ENCODE data around the gene CHAF1B. TPM values are rescaled to one million over a fixed set of nuclear protein-coding genes. Genes with fewer than 3 reads are reported as not detected.

CHAF1B gene
- total and polyA plus RNA-seq, 9 of the 15 experiments (the other 6 are each of a cell fraction or from before 2014, with no cell fraction given) = 7.5 to 36.8 (median 21.0) TPM

GRCh38 chr21:36450511-36450910 is 65.3 kb downstream of the CHAF1B start:
- in situ Hi-C loops (cut with MboI) (no loop called here), intact Hi-C loops (cut with micrococcal nuclease) (no loop called here)
- DNase-seq (ENCODE audit: extremely low read depth in 1 of 4, low spot score in 3 of 4) (no peak), ATAC-seq (0 out of 3 replicates have a peak, but pooled peaks have one; percentile 31), FAIRE-seq (peak; percentile 40)
- Histone ChIP-seq H3K9me3 (replicated peaks; ENCODE audit: control insufficient read depth, insufficient read depth, low read depth, low read length) (no peaks in the 10 kb centered on the region), H3K4me1 (replicated peaks in 1 of 2; ENCODE audit: control insufficient read depth in 2 of 2, insufficient read depth in 2 of 2, low read length in 2 of 2) (no peaks in the 10 kb centered on the region), H3K4me3 (no peak overlapping the region), H3K79me2 (ENCODE audit: control insufficient read depth, insufficient read depth, low read length) (no peaks in the 10 kb centered on the region), H4K20me1 (replicated peaks; ENCODE audit: control insufficient read depth, insufficient read depth, low read length) (0 out of 2 replicates have a peak, but pooled peaks cover 8% of the 10 kb centered on the region), H3K36me3 (ENCODE audit: control insufficient read depth, insufficient read depth, low read length) (no peaks in the 10 kb centered on the region), H3K27ac (ENCODE audit: extremely low read depth, low read depth, low read length) (no peak overlapping the region), H3K9ac (ENCODE audit: insufficient read depth in 1 of 2, low read depth in 2 of 2, low read length in 2 of 2) (no peak overlapping the region), H3K9me1 (ENCODE audit: control insufficient read depth, insufficient read depth, low read length) (no peaks in the 10 kb centered on the region), H3K27me3 (ENCODE audit: control insufficient read depth in 2 of 2, insufficient read depth in 2 of 2, low read length in 2 of 2) (peaks cover 51 to 81% of the 10 kb centered on the region in 2 experiments), H3K4me2 (ENCODE audit: insufficient read depth, low read length) (no peak overlapping the region), H2AFZ (ENCODE audit: low read depth, low read length) (no peak overlapping the region)
- ChIA-PET POLR2A (interaction anchor here (1.5 kb wide), 1 partner anchor 9 kb away, joined by 8 read pairs; no protein-coding TSS in a partner anchor), CTCF (ENCODE audit: low intra/inter-chr PET ratio) (no interaction called here)
- 0% methylated on average over 2 of the region's 2 CpGs for WGBS (ENCODE audit: insufficient coverage, low coverage, missing lambda C conversion rate)
- no peak for TF ChIP-seq ZKSCAN1 (IDR thresholded peaks at IDR 0.05; ENCODE audit: low read depth, low read length)
- TF ChIP-seq, protein P1, sequence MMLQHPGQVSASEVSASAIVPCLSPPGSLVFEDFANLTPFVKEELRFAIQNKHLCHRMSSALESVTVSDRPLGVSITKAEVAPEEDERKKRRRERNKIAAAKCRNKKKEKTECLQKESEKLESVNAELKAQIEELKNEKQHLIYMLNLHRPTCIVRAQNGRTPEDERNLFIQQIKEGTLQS (IDR thresholded peaks at IDR 0.05) = peak; percentile 51
- TF ChIP-seq, protein P1 (CRISPR knock-in tag; conservative IDR thresholded peaks at IDR 0.05) = no peak
- TF ChIP-seq SAFB (IDR thresholded peaks at IDR 0.05; ENCODE audit: borderline replicate concordance, low read depth, low read length) = no peak
- peak; percentile 67 for TF ChIP-seq FOSL1 (tag; conservative IDR thresholded peaks at IDR 0.05)
- no peak for TF ChIP-seq ZBTB7A (IDR thresholded peaks at IDR 0.05; ENCODE audit: borderline replicate concordance, control insufficient read depth, low read depth, low read length)
- TF ChIP-seq ZNF79 (CRISPR knock-in tag; IDR thresholded peaks at IDR 0.05; ENCODE audit: low read depth) = no peak
- no TSS peak for BruUV-seq (replicated peaks)
